ENCODE measurements around the gene C2.

DNA sequence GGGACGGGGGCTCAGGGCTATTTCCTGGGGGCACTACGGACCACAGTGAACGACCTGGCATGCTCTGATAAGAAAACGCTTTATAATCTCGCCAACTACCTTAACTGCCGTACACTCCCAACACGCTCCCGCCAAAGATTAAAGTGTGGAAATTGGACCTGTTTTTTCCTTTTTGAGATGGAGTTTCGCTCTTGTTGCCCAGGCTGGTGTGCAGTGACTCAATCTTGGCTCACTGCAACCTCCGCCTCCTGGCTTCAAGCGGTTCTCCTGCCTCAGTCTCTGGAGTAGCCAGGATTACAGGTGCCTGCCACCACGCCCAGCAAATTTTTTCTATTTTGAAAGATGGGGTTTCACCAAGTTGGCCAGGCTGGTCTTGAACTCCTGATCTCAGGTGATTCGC, 48.4 kb upstream of the C2 start:
- no peak for TF ChIP-seq EZH2 (IDR thresholded peaks at IDR 0.05; ENCODE audit: low read depth)
- TF ChIP-seq, protein P1, sequence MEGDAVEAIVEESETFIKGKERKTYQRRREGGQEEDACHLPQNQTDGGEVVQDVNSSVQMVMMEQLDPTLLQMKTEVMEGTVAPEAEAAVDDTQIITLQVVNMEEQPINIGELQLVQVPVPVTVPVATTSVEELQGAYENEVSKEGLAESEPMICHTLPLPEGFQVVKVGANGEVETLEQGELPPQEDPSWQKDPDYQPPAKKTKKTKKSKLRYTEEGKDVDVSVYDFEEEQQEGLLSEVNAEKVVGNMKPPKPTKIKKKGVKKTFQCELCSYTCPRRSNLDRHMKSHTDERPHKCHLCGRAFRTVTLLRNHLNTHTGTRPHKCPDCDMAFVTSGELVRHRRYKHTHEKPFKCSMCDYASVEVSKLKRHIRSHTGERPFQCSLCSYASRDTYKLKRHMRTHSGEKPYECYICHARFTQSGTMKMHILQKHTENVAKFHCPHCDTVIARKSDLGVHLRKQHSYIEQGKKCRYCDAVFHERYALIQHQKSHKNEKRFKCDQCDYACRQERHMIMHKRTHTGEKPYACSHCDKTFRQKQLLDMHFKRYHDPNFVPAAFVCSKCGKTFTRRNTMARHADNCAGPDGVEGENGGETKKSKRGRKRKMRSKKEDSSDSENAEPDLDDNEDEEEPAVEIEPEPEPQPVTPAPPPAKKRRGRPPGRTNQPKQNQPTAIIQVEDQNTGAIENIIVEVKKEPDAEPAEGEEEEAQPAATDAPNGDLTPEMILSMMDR (conservative IDR thresholded peaks at IDR 0.05) = no peak

Data from PC-9 (cell line).